Activated T-helper 1 cell treated with Interleukin-2 at 50 U/mL for 16 hours (primary cell): ENCODE results near the gene ITGA5.

Experiments used
- DNase-seq: peaks from one replicate; pipeline ENCODE4 v3.0.0-alpha.2; 2020; ENCODE audit warnings: low read depth

The ITGA5 gene

GRCh38 chr12:54389134-54389508 lies 29.9 kb downstream of the ITGA5 start:
- DNase-seq: no peak

GRCh38 chr12:54388237-54389133 lies 30.6 kb downstream of the ITGA5 start:
- DNase-seq: no peak

GRCh38 chr12:54387114-54387467 lies 32.0 kb downstream of the ITGA5 start:
- DNase-seq: no peak

GRCh38 chr12:54386403-54387113 lies 32.5 kb downstream of the ITGA5 start:
- no peak for DNase-seq

GRCh38 chr12:54385251-54385914 lies 33.7 kb downstream of the ITGA5 start:
- no peak for DNase-seq

GRCh38 chr12:54384591-54385041 lies 34.5 kb downstream of the ITGA5 start, which contains the start of gene ZNF385A:
Gene ZNF385A, minus strand, starts transcription at chr12:54384733. Its CDS starts 219 bp downstream, at chr12:54384514.
- no peak for DNase-seq

GRCh38 chr12:54383041-54383609 lies 35.9 kb downstream of the ITGA5 start:
- no peak for DNase-seq

- no peak for DNase-seq
Measured at GRCh38 chr12:54381136-54381535, 37.9 kb downstream of the ITGA5 start.

GRCh38 chr12:54379398-54380201 lies 39.5 kb downstream of the ITGA5 start:
- DNase-seq: peak; percentile 80

- no peak for DNase-seq
Measured at GRCh38 chr12:54378796-54379397, 40.2 kb downstream of the ITGA5 start.

- DNase-seq: no peak
Measured at GRCh38 chr12:54377797-54378515, 41.1 kb downstream of the ITGA5 start.

- DNase-seq: no peak
Measured at GRCh38 chr12:54377007-54377406, 42.1 kb downstream of the ITGA5 start.

GRCh38 chr12:54376596-54376995 lies 42.5 kb downstream of the ITGA5 start:
- DNase-seq: no peak

- no peak for DNase-seq
Measured at GRCh38 chr12:54375259-54375579, 43.8 kb downstream of the ITGA5 start.

GRCh38 chr12:54374562-54375258 lies 44.4 kb downstream of the ITGA5 start:
- DNase-seq: no peak

GRCh38 chr12:54373649-54374561 lies 45.2 kb downstream of the ITGA5 start:
- DNase-seq: no peak

GRCh38 chr12:54372113-54372806 lies 46.8 kb downstream of the ITGA5 start:
- DNase-seq: no peak
